K562 (cell line): ENCODE results near the gene AKAP6. TPM values are rescaled to one million over a fixed set of nuclear protein-coding genes. Genes with fewer than 3 reads are reported as not detected.

ENCODE experiments used
- ATAC-seq: fragments of 200-7000 bp; cut with Tn5 transposase; 3 replicates; pipeline ENCODE4 v1.9.1; 2020; ENCODE audit warnings: moderate library complexity
- BruUV-seq: library from RNA; stranded (reverse); fragments of 400-500 nt; replicated peaks from 2 replicates; lab custom pipeline; 2021; lab: Mats Ljungman, UMichigan
- CTCF ChIA-PET: fragments of 300-600 bp; formaldehyde crosslinking; extraction: SDS; loops from one replicate; lab custom pipeline; 2021; ENCODE audit warnings: low intra/inter-chr PET ratio; lab: Yijun Ruan, JAX
- POLR2A ChIA-PET: fragments of 300-600, 350-650 bp; sonication (Branson Sonifier 250); formaldehyde crosslinking; extraction: SDS; loops from one replicate; lab custom pipeline; 2021; ENCODE audit warnings: antibody characterized with exemption, inconsistent platforms; lab: Yijun Ruan, JAX
- DNase-seq, 4 experiments: peaks; one replicate each; pipeline versions ENCODE4 v3.0.0 to v3.0.0-alpha.2; 2011 to 2018; ENCODE audit warnings: low spot score in 3 of 4, mixed read lengths in 3 of 4; ENCODE audit errors: extremely low read depth in 1 of 4
- FAIRE-seq: peaks from 2 replicates; lab custom pipeline; 2011; peaks lifted over from hg19 to GRCh38; lab: Jason Lieb, UNC
- H2AFZ ChIP-seq: 2 replicates; pipeline ENCODE4 v1.6.0; 2011; ENCODE audit warnings: low read depth, low read length, control low read depth, inconsistent platforms
- H3K27ac ChIP-seq: fragments of 200-600 bp; 3 replicates; pipeline ENCODE4 v1.8.0; 2011; ENCODE audit warnings: low read depth, mild to moderate bottlenecking, control low read depth, inconsistent platforms, low read length, moderate library complexity, mixed read lengths; ENCODE audit errors: extremely low read depth
- H3K27me3 ChIP-seq, 2 experiments: fragments of 300-600 bp in 1 of 2; 2 replicates in 1 of 2; 3 replicates in 1 of 2; pipeline versions ENCODE4 v1.6.0 to v1.8.0; 2011; ENCODE audit warnings: inconsistent platforms in 2 of 2, low read length in 2 of 2, mild to moderate bottlenecking in 1 of 2, mixed read lengths in 1 of 2, moderate library complexity in 1 of 2; ENCODE audit not compliant: control insufficient read depth in 2 of 2, insufficient read depth in 2 of 2
- H3K36me3 ChIP-seq: fragments of 300-600 bp; 3 replicates; pipeline ENCODE4 v1.8.0; 2011; ENCODE audit warnings: mild to moderate bottlenecking, low read length, inconsistent platforms; ENCODE audit not compliant: control insufficient read depth, insufficient read depth
- H3K4me1 ChIP-seq, 2 experiments: fragments of 200-600 bp in 1 of 2; replicated peaks in 1 of 2; 2 replicates in 1 of 2; 3 replicates in 1 of 2; pipeline versions ENCODE4 v1.5.1 to v1.8.0; 2011; ENCODE audit warnings: inconsistent platforms in 2 of 2, low read length in 2 of 2, mild to moderate bottlenecking in 1 of 2, mixed read lengths in 1 of 2, moderate library complexity in 1 of 2; ENCODE audit not compliant: control insufficient read depth in 2 of 2, insufficient read depth in 2 of 2
- H3K4me2 ChIP-seq: 2 replicates; pipeline ENCODE4 v1.6.1; 2011; ENCODE audit warnings: low read length, control low read depth, inconsistent platforms, mixed read lengths; ENCODE audit not compliant: insufficient read depth
- H3K4me3 ChIP-seq: fragments of 200-600 bp; sonication (generic), shearing (Covaris generic); 2 replicates; pipeline ENCODE4 v1.5.1; 2016; ENCODE audit warnings: control low read depth, inconsistent platforms
- H3K79me2 ChIP-seq: fragments of 200-600 bp; 3 replicates; pipeline ENCODE4 v1.8.0; 2011; ENCODE audit warnings: low read length, inconsistent platforms; ENCODE audit not compliant: control insufficient read depth, insufficient read depth
- H3K9ac ChIP-seq, 2 experiments: 2 replicates each; pipeline versions ENCODE4 v1.6.0 to v1.6.1; 2011; ENCODE audit warnings: low read depth in 2 of 2, low read length in 2 of 2, control low read depth in 1 of 2, inconsistent platforms in 1 of 2, mild to moderate bottlenecking in 1 of 2, mixed read lengths in 1 of 2; ENCODE audit not compliant: insufficient read depth in 1 of 2
- H3K9me1 ChIP-seq: one replicate; pipeline ENCODE4 v1.6.0; 2011; ENCODE audit warnings: inconsistent platforms, mild to moderate bottlenecking, low read length, moderate library complexity; ENCODE audit not compliant: control insufficient read depth, insufficient read depth
- H3K9me3 ChIP-seq: replicated peaks from 2 replicates; pipeline ENCODE4 v1.5.1; 2011; ENCODE audit warnings: low read depth, low read length, inconsistent platforms; ENCODE audit not compliant: control insufficient read depth, insufficient read depth
- H4K20me1 ChIP-seq: replicated peaks from 2 replicates; pipeline ENCODE4 v1.6.1; 2011; ENCODE audit warnings: low read length, inconsistent platforms, mixed read lengths; ENCODE audit not compliant: control insufficient read depth, insufficient read depth
- ARID3B ChIP-seq: fragments of 250-450 bp; sonication (Bioruptor Pico); IDR thresholded peaks from 2 replicates; pipeline ENCODE4 v1.4.0; 2020; ENCODE audit warnings: borderline replicate concordance
- DEAF1 ChIP-seq: fragments of 450-650 bp; formaldehyde crosslinking; IDR thresholded peaks from 2 replicates; pipeline ENCODE4 v1.4.0; 2020; ENCODE audit warnings: mild to moderate bottlenecking, moderate library complexity
- HNRNPH1 ChIP-seq: fragments of 200-400 bp; formaldehyde crosslinking; optimal IDR thresholded peaks from 2 replicates; pipeline ENCODE3; 2017; ENCODE audit warnings: low read depth, mild to moderate bottlenecking, low read length, moderate library complexity
- MTF1 ChIP-seq: fragments of 250-450 bp; sonication (Bioruptor Pico); IDR thresholded peaks from 2 replicates; pipeline ENCODE4 v1.9.0; 2021; ENCODE audit warnings: moderate library complexity, mild to moderate bottlenecking, inconsistent platforms, borderline replicate concordance
- PCBP2 ChIP-seq: fragments of 200-400 bp; formaldehyde crosslinking; IDR thresholded peaks from 2 replicates; pipeline ENCODE4 v1.6.1; 2018; ENCODE audit warnings: low read length, low read depth, mild to moderate bottlenecking, moderate library complexity; ENCODE audit not compliant: poor library complexity, severe bottlenecking
- PKNOX1 ChIP-seq: fragments of 450-650 bp; IDR thresholded peaks from 2 replicates; pipeline ENCODE4 v1.6.1; 2016
- POLR2H ChIP-seq: IDR thresholded peaks from 2 replicates; pipeline ENCODE4 v1.6.1; 2016; ENCODE audit warnings: missing genetic modification characterization, low read depth, mild to moderate bottlenecking, control low read depth, missing compliant biosample characterization, moderate library complexity
- ZNF174 ChIP-seq: fragments of 250-450 bp; sonication (Bioruptor Pico); IDR thresholded peaks from 2 replicates; pipeline ENCODE4 v1.4.0; 2020; ENCODE audit warnings: mild to moderate bottlenecking
- ZNF274 ChIP-seq: IDR thresholded peaks from 2 replicates; pipeline ENCODE4 v1.6.1; 2011; ENCODE audit warnings: low read depth, mild to moderate bottlenecking, low read length, moderate library complexity, borderline replicate concordance
- ZNF431 ChIP-seq: sonication (generic); formaldehyde crosslinking; IDR thresholded peaks from 2 replicates; pipeline ENCODE4 v1.8.0; 2022; ENCODE audit warnings: mild to moderate bottlenecking, missing genetic modification reagents
- ZNF561 ChIP-seq: fragments of 450-650 bp; formaldehyde crosslinking; conservative IDR thresholded peaks from 2 replicates; pipeline ENCODE4 v1.4.0; 2020; ENCODE audit warnings: mild to moderate bottlenecking, moderate library complexity
- WGBS: fragments of 100-300 bp; shearing (Covaris generic); methylation state at CpG from one replicate; pipeline ENCODE4 v1.1.6; 2016; ENCODE audit warnings: low coverage, mixed read lengths; ENCODE audit not compliant: insufficient coverage; ENCODE audit errors: missing lambda C conversion rate; 5-methylcytosine and 5-hydroxymethylcytosine counted together
- in situ Hi-C: fragments of 300-500 bp; cut with MboI; formaldehyde crosslinking; loops from 4 replicates; pipeline ENCODE4 v1.15.0; 2018; ENCODE audit warnings: inconsistent platforms, mixed read lengths
- intact Hi-C: fragments of 100-400 bp; cut with micrococcal nuclease; formaldehyde crosslinking; loops from 2 replicates; pipeline ENCODE4 v1.14.2; 2022
- polyA plus RNA-seq, 8 experiments: library from polyadenylated mRNA; depleted of rRNA in 4 of 8; stranded (reverse) in 5 of 8; unstranded in 3 of 8; fragments of >200 nt; fragmentation: Nextera tagmentation in 2 of 8; fragmentation: Illumina TruSeq in 1 of 8; extraction: Ambion mirVana in 2 of 8; extraction: Trizol in 1 of 8; gene quantifications; 2 replicates each; pipeline versions ENCODE4 v1.2.1 to v1.2.3, GENCODE V29; 2011 to 2014; ENCODE audit warnings: inconsistent platforms in 1 of 8, missing spikeins in 1 of 8
- total RNA-seq, 7 experiments: library from RNA; depleted of rRNA in 6 of 7; stranded (reverse); fragments of >200 nt in 6 of 7; fragmentation: Illumina TruSeq in 2 of 7; extraction: Trizol in 2 of 7; gene quantifications; 2 replicates each; pipeline versions ENCODE4 v1.2.1 to v1.2.3, GENCODE V29; 2011 to 2021; ENCODE audit warnings: low replicate concordance in 1 of 7

AKAP6 gene
- total and polyA plus RNA-seq, 9 of the 15 experiments (the other 6 are each of a cell fraction or from before 2014, with no cell fraction given), result 0.03 to 1.7 (median 0.48) TPM

- Histone ChIP-seq H3K4me2 (no peak overlapping the region), H3K9ac (no peak overlapping the region), H3K4me1 (no peaks in the 10 kb centered on the region), H3K9me1 (no peaks in the 10 kb centered on the region), H3K27ac (no peak overlapping the region), H3K79me2 (no peaks in the 10 kb centered on the region), H3K9me3 (no peaks in the 10 kb centered on the region), H2AFZ (no peak overlapping the region), H3K4me3 (no peak overlapping the region), H3K36me3 (no peaks in the 10 kb centered on the region), H3K27me3 (no peaks in the 10 kb centered on the region), H4K20me1 (no peaks in the 10 kb centered on the region)
- CTCF ChIA-PET, result no interaction called here
- BruUV-seq, result no TSS peak
- 0% methylated on average over 5 of the region's 5 CpGs for WGBS
- intact Hi-C loops (no loop called here), in situ Hi-C loops (loop anchor here (25.0 kb wide), 1 partner anchor 395 kb away; no protein-coding TSS in a partner anchor)
- FAIRE-seq (no peak), DNase-seq (no peak), ATAC-seq (no peak)
- TF ChIP-seq HNRNPH1, result no peak
- no peak for TF ChIP-seq POLR2H (tag)
- TF ChIP-seq PCBP2, result no peak
- no peak for TF ChIP-seq ZNF431 (CRISPR knock-in tag)
- POLR2A ChIA-PET, result no interaction called here
Observed at GRCh38 chr14:32457213-32457920, 128.3 kb downstream of the AKAP6 start.

- CTCF ChIA-PET, result no interaction called here
- 4% methylated on average over 3 of the region's 3 CpGs for WGBS
- TF ChIP-seq PKNOX1, result no peak
- no peak for TF ChIP-seq POLR2H (tag)
- TF ChIP-seq DEAF1 (CRISPR knock-in tag), result no peak
- TF ChIP-seq ZNF174 (CRISPR knock-in tag), result no peak
- TF ChIP-seq ZNF561, result no peak
- TF ChIP-seq ZNF274, result no peak
- no peak for TF ChIP-seq MTF1 (CRISPR knock-in tag)
- TF ChIP-seq ARID3B (CRISPR knock-in tag), result no peak
Observed at GRCh38 chr14:32458720-32459119, 129.6 kb downstream of the AKAP6 start.

More at GRCh38 chr14:32458720-32459119, 129.6 kb downstream of the AKAP6 start:
- Histone ChIP-seq H3K79me2 (no peaks in the 10 kb centered on the region), H4K20me1 (no peaks in the 10 kb centered on the region), H3K27ac (no peak overlapping the region), H3K4me3 (no peak overlapping the region), H3K9me3 (no peaks in the 10 kb centered on the region), H2AFZ (no peak overlapping the region), H3K4me1 (no peaks in the 10 kb centered on the region), H3K4me2 (no peak overlapping the region), H3K9ac (no peak overlapping the region), H3K27me3 (no peaks in the 10 kb centered on the region), H3K9me1 (no peaks in the 10 kb centered on the region), H3K36me3 (no peaks in the 10 kb centered on the region)
- intact Hi-C loops (no loop called here), in situ Hi-C loops (loop anchor here (25.0 kb wide), 1 partner anchor 396 kb away; no protein-coding TSS in a partner anchor)
- DNase-seq (no peak), FAIRE-seq (no peak), ATAC-seq (no peak)
- POLR2A ChIA-PET, result no interaction called here
- BruUV-seq, result no TSS peak
